Astrocyte of the cerebellum (primary cell): ENCODE data around the gene CTBP1.

Experiments
- DNase-seq: peaks from one replicate; pipeline ENCODE4 v3.0.0-alpha.2; 2011; ENCODE audit warnings: low read depth
- H3K4me3 ChIP-seq: 2 replicates; pipeline ENCODE4 v1.5.1; 2011; ENCODE audit warnings: mild to moderate bottlenecking, low read depth, low read length, moderate library complexity
- CTCF ChIP-seq: IDR thresholded peaks from 2 replicates; pipeline ENCODE4 v1.5.1; 2012; ENCODE audit warnings: low read length, low read depth, moderate library complexity, mild to moderate bottlenecking; ENCODE audit errors: missing control alignments
- in situ Hi-C: cut with HindIII; loops from 2 replicates; pipeline ENCODE4 v1.10.0; 2017; ENCODE audit warnings: low sequenced_read_pairs

CTBP1 gene

GRCh38 chr4:1177274-1178141 is 71.4 kb downstream of the CTBP1 start:
- no peak overlapping the region for H3K4me3 ChIP-seq
- no peak for TF ChIP-seq CTCF
- peak; percentile 24 for DNase-seq
- in situ Hi-C loops, result no loop called here

- in situ Hi-C loops, result no loop called here
- no peak for TF ChIP-seq CTCF
Measured at GRCh38 chr4:1176398-1177273, 72.3 kb downstream of the CTBP1 start.

GRCh38 chr4:1175635-1176229 is 73.2 kb downstream of the CTBP1 start:
- in situ Hi-C loops, result no loop called here
- no peak overlapping the region for H3K4me3 ChIP-seq
- no peak for DNase-seq
- no peak for TF ChIP-seq CTCF

More at GRCh38 chr4:1176398-1177273, 72.3 kb downstream of the CTBP1 start:
- no peak for DNase-seq
- H3K4me3 ChIP-seq, result no peak overlapping the region

GRCh38 chr4:1174941-1175634 is 73.8 kb downstream of the CTBP1 start:
- no peak for DNase-seq
- in situ Hi-C loops, result loop anchor here (5.0 kb wide), 1 partner anchor 67 kb away; no protein-coding TSS in a partner anchor
- H3K4me3 ChIP-seq, result no peak overlapping the region
- no peak for TF ChIP-seq CTCF

GRCh38 chr4:1172971-1173757 is 75.8 kb downstream of the CTBP1 start:
- no peak for DNase-seq
- H3K4me3 ChIP-seq, result no peak overlapping the region
- in situ Hi-C loops, result loop anchor here (5.0 kb wide), 1 partner anchor 69 kb away; no protein-coding TSS in a partner anchor
- no peak for TF ChIP-seq CTCF
